Esophagus muscularis mucosa (tissue), 4 donors: ENCODE results near the gene PEX14. TPM values are rescaled to one million over a fixed set of nuclear protein-coding genes. Genes with fewer than 3 reads are reported as not detected.
"Not testable (repeated sequence)": the region's sequence is repeated elsewhere in the genome, so short reads cannot be mapped to it uniquely, and the experiment has no call there.

Source experiments
- DNase-seq: peaks from one replicate; pipeline ENCODE4 v3.0.0-alpha.2; 2017; ENCODE audit errors: extremely low spot score
- H3K27ac ChIP-seq, 4 donors: fragments of 200-600 bp; sonication (generic); replicated peaks in 1 of 4; 1 replicate in 3 of 4; 2 replicates in 1 of 4; pipeline ENCODE4 v1.5.1; 2016 to 2019; ENCODE audit warnings: mild to moderate bottlenecking in 1 of 4
- H3K27me3 ChIP-seq, 4 donors: fragments of 200-600 bp; sonication (generic); one replicate each; pipeline versions ENCODE4 v1.5.1 to v1.6.0; 2016 to 2019
- H3K36me3 ChIP-seq, 4 donors: fragments of 200-600 bp; sonication (generic); one replicate each; pipeline ENCODE4 v1.5.1; 2016 to 2019
- H3K4me1 ChIP-seq, 4 donors: fragments of 200-600 bp; sonication (generic); one replicate each; pipeline ENCODE4 v1.5.1; 2016 to 2019
- H3K4me3 ChIP-seq, 4 donors: fragments of 200-600 bp; sonication (generic); 1 replicate in 2 of 4; 2 replicates in 2 of 4; pipeline ENCODE4 v1.5.1; 2016 to 2019; ENCODE audit warnings: mild to moderate bottlenecking in 4 of 4, moderate library complexity in 1 of 4
- H3K9me3 ChIP-seq, 4 donors: fragments of 200-600 bp; sonication (generic); 1 replicate in 3 of 4; 2 replicates in 1 of 4; pipeline ENCODE4 v1.5.1; 2016 to 2019
- CTCF ChIP-seq, 3 experiments: fragments of 200-600 bp in 2 of 3; fragments of 450-650 bp in 1 of 3; sonication (generic) in 2 of 3; IDR thresholded peaks; one replicate each; pipeline ENCODE4 v1.5.1; 2017 to 2019; ENCODE audit warnings: antibody characterized with exemption in 3 of 3, mild to moderate bottlenecking in 2 of 3, moderate library complexity in 1 of 3
- EP300 ChIP-seq: sonication (generic); formaldehyde crosslinking; IDR thresholded peaks from one replicate; pipeline ENCODE4 v1.6.1; 2017; ENCODE audit warnings: antibody characterized with exemption
- POLR2A ChIP-seq: fragments of 450-650 bp; IDR thresholded peaks from one replicate; pipeline ENCODE4 v1.6.1; 2017; ENCODE audit warnings: antibody characterized with exemption, moderate library complexity, mild to moderate bottlenecking, low read depth
- POLR2AphosphoS5 ChIP-seq, 2 donors: sonication (generic); formaldehyde crosslinking; IDR thresholded peaks; one replicate each; pipeline ENCODE4 v1.6.1; 2017; ENCODE audit warnings: antibody characterized with exemption in 2 of 2
- WGBS: methylation state at CpG from one replicate; pipeline ENCODE4 v1.1.5; 2018; 5-methylcytosine and 5-hydroxymethylcytosine counted together
- intact Hi-C: fragments of 100-400 bp; cut with DNase I; formaldehyde crosslinking; loops from one replicate; pipeline ENCODE4 v1.15.1; 2023
- total RNA-seq, 4 donors: library from RNA; depleted of rRNA; stranded (reverse); fragments of >200 nt; gene quantifications; one replicate each; pipeline versions ENCODE4 v1.1.0 to v1.2.1, GENCODE V29; 2016

Gene PEX14
- total RNA-seq, 4 donors from 2014 or later = 16.2 to 24.2 (median 20.1) TPM

- intact Hi-C loops = no loop called here
- H3K4me1 ChIP-seq = peaks cover 14 to 28% (median 21%) of the 10 kb centered on the region in 4 donors
- no peak for DNase-seq
- no peaks in the 10 kb centered on the region for H3K9me3 ChIP-seq
- no peaks in the 10 kb centered on the region for H3K27me3 ChIP-seq
- H3K36me3 ChIP-seq = peaks cover 30 to 45% (median 44%) of the 10 kb centered on the region in 4 donors
- WGBS = 92% methylated on average over 4 of the region's 4 CpGs
- no peak overlapping the region for H3K27ac ChIP-seq
- H3K4me3 ChIP-seq = no peak overlapping the region
- TF ChIP-seq CTCF (IDR thresholded peaks at IDR 0.05) (no peak), POLR2A (no peak), POLR2AphosphoS5 (IDR thresholded peaks at IDR 0.05) (no peak), EP300 (no peak)
Observed at GRCh38 chr1:10470043-10470442, 4.7 kb upstream of the PEX14 start.

GRCh38 chr1:10471411-10472219 is 3.1 kb upstream of the PEX14 start:
- no peak for DNase-seq
- intact Hi-C loops = no loop called here
- WGBS = 8% methylated on average over 16 of the region's 23 CpGs

GRCh38 chr1:10472220-10473144 is 2.3 kb upstream of the PEX14 start, which contains the start of gene DFFA:
DFFA (minus strand) TSS chr1:10472529; CDS start chr1:10472458, 71 bp downstream.
- Histone ChIP-seq H3K27ac (peak within 1 kb of the TSS; percentile 78 to 85 (median 82)), H3K36me3 (peaks cover 9 to 21% (median 20%) of the 10 kb centered on the region in 4 donors), H3K4me1 (peaks cover 21 to 46% (median 44%) of the 10 kb centered on the region in 4 donors), H3K27me3 (no peaks in the 10 kb centered on the region), H3K9me3 (no peaks in the 10 kb centered on the region), H3K4me3 (peak within 1 kb of the TSS; percentile 69 to 94 (median 78))
- intact Hi-C loops = no loop called here
- TF ChIP-seq POLR2AphosphoS5 (IDR thresholded peaks at IDR 0.05) = peak; percentile 81 to 93
- TF ChIP-seq POLR2A = no peak
- peak; percentile 97 for DNase-seq
- WGBS = 2% methylated on average over 25 of the region's 59 CpGs

More at GRCh38 chr1:10471411-10472219, 3.1 kb upstream of the PEX14 start:
- Histone ChIP-seq H3K36me3 (peaks cover 16 to 30% (median 28%) of the 10 kb centered on the region in 4 donors), H3K4me1 (peaks cover 21 to 42% (median 37%) of the 10 kb centered on the region in 4 donors), H3K27ac (peak overlapping the region; percentile 78 to 85 (median 82)), H3K27me3 (no peaks in the 10 kb centered on the region), H3K4me3 (peak overlapping the region; percentile 69 to 94 (median 78)), H3K9me3 (no peaks in the 10 kb centered on the region)
- TF ChIP-seq EP300 = no peak
- no peak for TF ChIP-seq CTCF (IDR thresholded peaks at IDR 0.05)
- no peak for TF ChIP-seq POLR2A
- TF ChIP-seq POLR2AphosphoS5 (IDR thresholded peaks at IDR 0.05) = no peak

- 89% methylated on average over 23 of the region's 23 CpGs for WGBS
- no peaks in the 10 kb centered on the region for H3K9me3 ChIP-seq
- H3K36me3 ChIP-seq = peaks cover 4 to 13% (median 12%) of the 10 kb centered on the region in 4 donors
- H3K27me3 ChIP-seq = no peaks in the 10 kb centered on the region
- peaks cover 21 to 46% (median 44%) of the 10 kb centered on the region in 4 donors for H3K4me1 ChIP-seq
- intact Hi-C loops = no loop called here
- peak overlapping the region in 2 of 4 donors; percentile 69 to 94 for H3K4me3 ChIP-seq
- no peak for TF ChIP-seq POLR2AphosphoS5 (IDR thresholded peaks at IDR 0.05)
- TF ChIP-seq EP300 = no peak
- peak overlapping the region in 1 of 4 donors; percentile 80 for H3K27ac ChIP-seq
- DNase-seq = no peak
Observed at GRCh38 chr1:10473145-10473765, 1.5 kb upstream of the PEX14 start.

GRCh38 chr1:10474309-10474612 is 489 bp upstream of the PEX14 start:
- H3K36me3 ChIP-seq, intact Hi-C loops, DNase-seq, H3K9me3 ChIP-seq, H3K27me3 ChIP-seq: not testable (repeated sequence)
- peaks cover 21 to 46% (median 44%) of the 10 kb centered on the region in 4 donors for H3K4me1 ChIP-seq
- 88% methylated on average over 10 of the region's 10 CpGs for WGBS
- peak overlapping the region; percentile 78 to 99 (median 91) for H3K4me3 ChIP-seq
- peak overlapping the region; percentile 81 to 87 (median 86) for H3K27ac ChIP-seq
